NCI-H82 (cell line): ENCODE results near the gene KCTD21.
"Not testable (repeated sequence)": the region's sequence is repeated elsewhere in the genome, so short reads cannot be mapped to it uniquely, and the experiment has no call there.

Source experiments
- DNase-seq: peaks from one replicate; lab custom pipeline; 2025; lab: John Stamatoyannopoulos, UW

Gene KCTD21

GRCh38 chr11:78175862-78176261, 12.6 kb downstream of the KCTD21 start:
- not testable (repeated sequence) for DNase-seq

GRCh38 chr11:78171951-78172350, 16.5 kb downstream of the KCTD21 start:
- DNase-seq, result no peak

- no peak for DNase-seq
Observed at GRCh38 chr11:78170874-78171549, 17.4 kb downstream of the KCTD21 start.

- no peak for DNase-seq
Observed at GRCh38 chr11:78170413-78170812, 18.0 kb downstream of the KCTD21 start.

GRCh38 chr11:78168539-78169477, 19.6 kb downstream of the KCTD21 start:
- no peak for DNase-seq

- DNase-seq, result no peak
Observed at GRCh38 chr11:78166855-78167469, 21.5 kb downstream of the KCTD21 start.

- no peak for DNase-seq
Observed at GRCh38 chr11:78164471-78164870, 24.0 kb downstream of the KCTD21 start.

- no peak for DNase-seq
Observed at GRCh38 chr11:78163828-78164227, 24.6 kb downstream of the KCTD21 start.

GRCh38 chr11:78161962-78162371, 26.5 kb downstream of the KCTD21 start:
- DNase-seq, result no peak

- DNase-seq, result no peak
Observed at GRCh38 chr11:78161346-78161745, 27.1 kb downstream of the KCTD21 start.

GRCh38 chr11:78160557-78160956, 27.9 kb downstream of the KCTD21 start:
- no peak for DNase-seq

- no peak for DNase-seq
Observed at GRCh38 chr11:78158987-78159652, 29.3 kb downstream of the KCTD21 start.

GRCh38 chr11:78156127-78156844, 32.1 kb downstream of the KCTD21 start:
- DNase-seq, result no peak

- DNase-seq, result no peak
Observed at GRCh38 chr11:78151804-78152203, 36.6 kb downstream of the KCTD21 start.

GRCh38 chr11:78150754-78151153, 37.7 kb downstream of the KCTD21 start:
- no peak for DNase-seq

GRCh38 chr11:78150346-78150745, 38.1 kb downstream of the KCTD21 start:
- DNase-seq, result no peak

- no peak for DNase-seq
Observed at GRCh38 chr11:78149646-78150045, 38.8 kb downstream of the KCTD21 start.

- DNase-seq, result no peak
Observed at GRCh38 chr11:78147807-78148206, 40.6 kb downstream of the KCTD21 start.

- DNase-seq, result no peak
Observed at GRCh38 chr11:78145511-78146025, 42.9 kb downstream of the KCTD21 start.

GRCh38 chr11:78140392-78141077, 47.9 kb downstream of the KCTD21 start:
- no peak for DNase-seq
